T-helper 1 cell treated with Interleukin-12 subunit alpha and Interleukin-12 subunit beta and Interleukin-4 antibody, amounts not matched to agents 30 ng/mL and 1 ng/mL, for 36 hours (primary cell): ENCODE results near the gene STAG3. TPM values are rescaled to one million over a fixed set of nuclear protein-coding genes. Genes with fewer than 3 reads are reported as not detected.

Experiments
- intact Hi-C: fragments of 100-400 bp; cut with micrococcal nuclease; formaldehyde crosslinking; loops from one replicate; pipeline ENCODE4 v1.15.1; 2024
- total RNA-seq: library from RNA; stranded (reverse); gene quantifications from 2 replicates; pipeline ENCODE4 v1.2.3, GENCODE V29; 2022

Gene STAG3
- total RNA-seq, 1 donor from 2014 or later = 33.0 TPM

- intact Hi-C loops = no loop called here
Observed at GRCh38 chr7:100153708-100154535, 23.8 kb upstream of the STAG3 start.

- intact Hi-C loops = no loop called here
Observed at GRCh38 chr7:100154651-100155491, 22.8 kb upstream of the STAG3 start.

GRCh38 chr7:100155553-100156317 is 22.0 kb upstream of the STAG3 start:
- intact Hi-C loops = no loop called here

- intact Hi-C loops = no loop called here
Observed at GRCh38 chr7:100156331-100157068, 21.2 kb upstream of the STAG3 start.

DNA sequence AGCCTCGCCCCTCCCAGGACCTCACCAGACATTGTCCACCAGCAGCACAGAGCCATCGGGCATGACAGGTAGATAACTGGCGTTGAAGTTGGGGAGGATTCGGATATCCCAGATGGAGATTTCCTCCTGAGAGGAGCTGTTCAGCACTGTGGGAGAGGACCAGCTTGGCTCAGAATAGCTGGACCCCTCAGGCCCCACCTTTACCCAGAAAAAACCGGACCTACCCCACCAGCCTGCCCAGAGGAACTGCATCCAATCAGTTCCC is 20.7 kb upstream of the STAG3 start:
- intact Hi-C loops = no loop called here

GRCh38 chr7:100157334-100158228 is 20.1 kb upstream of the STAG3 start:
- intact Hi-C loops = loop anchor here (1.0 to 2.0 kb wide), 5 partner anchors 9 to 63 kb away; partner anchors contain the start of genes GPC2, LAMTOR4 and STAG3

DNA sequence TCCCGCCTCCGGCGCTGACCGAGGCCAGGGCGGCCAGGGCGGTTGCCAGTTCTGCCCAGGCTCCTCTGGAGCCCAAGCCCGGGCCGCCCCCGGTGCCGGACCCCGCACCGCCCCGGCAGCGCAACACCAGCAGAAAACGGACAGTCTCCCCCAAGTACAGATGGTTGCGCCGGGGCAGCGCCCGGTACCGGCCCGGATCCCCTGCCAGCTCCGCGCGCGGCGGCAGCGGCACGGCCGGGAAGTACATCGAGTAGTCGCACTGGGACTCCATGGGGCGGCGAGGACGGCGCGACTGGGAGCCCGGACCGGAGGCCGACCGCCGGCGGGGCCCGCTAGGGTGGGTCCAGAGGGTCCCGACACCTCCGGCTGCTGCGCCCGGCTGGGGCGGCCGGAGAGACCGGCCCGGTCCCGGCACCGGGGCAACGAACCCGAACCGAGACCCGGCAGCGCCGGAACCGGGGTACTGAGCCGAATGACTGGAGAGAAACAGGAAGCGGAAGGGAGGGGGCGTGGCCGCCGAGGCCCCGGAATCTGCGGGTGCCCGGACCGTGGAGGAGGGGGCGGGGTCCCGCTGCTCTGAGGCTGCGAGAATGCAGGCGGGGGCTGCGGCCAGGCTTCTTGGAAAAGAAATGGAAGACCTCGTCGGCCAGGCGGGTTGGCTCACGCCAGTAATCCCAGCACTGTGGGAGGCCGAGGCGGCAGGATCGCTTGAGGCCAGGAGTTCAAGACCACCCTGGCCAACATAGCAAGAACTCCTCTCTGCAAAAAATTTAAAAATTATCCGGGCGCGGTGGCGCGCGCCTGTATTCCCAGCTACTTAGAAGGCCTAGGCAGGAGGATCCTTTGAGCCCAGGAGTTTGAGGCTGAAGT is 19.3 kb upstream of the STAG3 start, which contains the start of gene TRAPPC14:
Gene TRAPPC14 (minus strand): TSS at position 495 of the 870 bp plus-strand sequence. CDS start 224 bp downstream, at position 271.
- intact Hi-C loops = loop anchor here (1.0 to 2.0 kb wide), 5 partner anchors 8 to 62 kb away; partner anchors contain the start of genes GPC2, LAMTOR4 and STAG3

DNA sequence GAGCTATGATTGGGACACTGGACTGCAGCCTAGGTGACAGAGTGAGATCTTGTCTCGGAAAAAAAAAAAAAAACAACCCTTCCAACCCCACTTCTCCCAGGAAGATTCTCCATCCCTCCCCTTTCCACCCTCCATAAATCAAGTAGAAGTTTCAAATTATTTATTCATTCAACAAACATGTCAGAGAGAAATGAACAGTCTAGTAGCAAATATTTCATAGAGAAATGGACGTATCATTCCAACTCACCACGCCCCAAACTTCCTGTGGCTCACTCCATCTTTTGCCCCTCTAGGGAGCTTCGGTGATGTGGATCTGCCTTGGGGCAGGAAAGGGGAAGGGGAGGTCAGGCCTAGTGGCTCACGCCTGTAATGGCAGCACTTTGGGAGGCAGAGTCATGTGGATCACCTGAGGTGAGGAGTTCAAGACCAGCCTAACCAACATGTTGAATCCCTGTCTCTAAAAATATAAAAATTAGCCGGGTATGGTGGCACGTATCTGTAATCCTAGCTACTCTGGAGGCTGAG is 18.6 kb upstream of the STAG3 start:
- intact Hi-C loops = loop anchor here (2.0 kb wide), 2 partner anchors 50 to 62 kb away; no protein-coding TSS in a partner anchor

DNA sequence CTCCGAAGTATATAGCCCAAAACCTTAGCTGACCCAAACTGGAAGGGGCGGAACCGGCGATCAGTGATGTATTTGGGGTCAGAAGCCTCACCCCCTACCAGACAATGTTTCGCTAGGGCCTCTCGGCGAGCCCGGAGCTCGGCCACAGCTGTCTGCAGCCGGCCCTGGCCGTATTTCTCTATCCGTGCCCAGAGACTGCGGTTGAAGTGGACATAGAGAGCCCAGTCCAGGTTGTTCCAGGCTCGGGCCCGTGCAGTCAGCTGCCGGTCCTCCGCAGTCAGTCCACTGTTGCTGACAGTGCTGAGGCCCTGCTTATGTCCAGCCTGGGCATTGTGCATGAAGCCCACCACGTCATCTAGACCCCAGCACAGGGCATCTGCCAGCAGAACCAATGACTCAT is 17.7 kb upstream of the STAG3 start:
- intact Hi-C loops = no loop called here

DNA sequence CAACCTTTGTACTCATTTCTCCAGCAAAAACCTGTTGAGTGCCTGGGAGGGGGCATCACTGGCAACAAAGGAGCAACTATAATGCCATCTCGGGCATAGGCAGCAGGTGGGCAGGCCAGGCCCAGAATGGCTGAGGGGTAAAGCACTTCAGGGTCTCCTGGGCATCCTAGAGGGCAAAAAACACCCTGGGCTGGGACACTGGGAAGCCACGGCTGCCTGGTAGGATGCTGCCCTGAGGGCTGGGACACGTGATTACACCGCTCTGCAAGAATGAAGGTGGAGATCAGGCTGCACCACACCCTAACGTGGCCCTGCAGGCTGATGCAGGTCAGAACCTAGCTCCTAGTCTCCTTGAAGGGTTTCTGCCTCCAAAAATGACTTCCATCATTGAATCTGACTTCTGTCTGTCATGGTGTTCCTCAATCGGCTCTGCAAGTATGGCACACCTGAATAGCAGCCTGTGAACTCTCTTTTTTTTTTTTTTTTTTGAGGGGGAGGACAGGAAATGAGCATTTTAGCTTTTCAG is 14.6 kb upstream of the STAG3 start:
- intact Hi-C loops = no loop called here

GRCh38 chr7:100163871-100164270 is 13.8 kb upstream of the STAG3 start:
- intact Hi-C loops = no loop called here

DNA sequence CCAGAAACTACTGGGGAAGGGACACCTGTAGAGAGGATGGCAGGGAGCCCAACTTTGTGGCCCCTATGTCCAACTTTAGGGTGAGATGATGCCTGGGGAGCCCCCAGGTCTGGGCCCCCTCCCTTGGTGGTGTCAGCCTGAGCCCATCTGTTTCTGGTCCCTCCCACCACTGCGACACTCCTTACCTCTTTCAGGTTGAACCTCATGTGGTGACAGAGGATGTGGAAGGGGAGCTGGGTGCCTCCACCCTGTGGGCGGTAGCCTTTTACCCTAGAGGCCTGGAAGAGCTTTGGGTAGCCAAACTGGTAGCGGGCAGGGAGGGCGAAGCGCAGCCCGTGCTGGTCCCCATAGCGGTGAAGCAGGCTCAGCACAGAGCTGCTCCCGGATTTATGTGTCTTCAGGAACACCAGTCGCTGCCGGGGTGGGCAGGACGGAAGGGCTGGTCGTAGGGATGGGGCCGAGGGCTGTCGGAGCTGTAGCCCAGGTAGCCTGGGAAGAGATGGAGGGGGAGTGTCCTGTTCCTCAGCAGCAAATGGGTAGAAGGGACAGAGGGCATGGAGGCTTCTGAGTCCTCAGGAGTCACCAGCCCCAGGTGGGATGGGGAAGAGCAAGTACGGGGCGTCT is 11.3 kb upstream of the STAG3 start:
- intact Hi-C loops = loop anchor here (1.0 kb wide), 1 partner anchor 8 kb away; the partner anchor contains the start of gene TRAPPC14

- intact Hi-C loops = loop anchor here (1.0 kb wide), 1 partner anchor 9 kb away; the partner anchor contains the start of gene TRAPPC14
Observed at GRCh38 chr7:100166970-100167911, 10.5 kb upstream of the STAG3 start.

DNA sequence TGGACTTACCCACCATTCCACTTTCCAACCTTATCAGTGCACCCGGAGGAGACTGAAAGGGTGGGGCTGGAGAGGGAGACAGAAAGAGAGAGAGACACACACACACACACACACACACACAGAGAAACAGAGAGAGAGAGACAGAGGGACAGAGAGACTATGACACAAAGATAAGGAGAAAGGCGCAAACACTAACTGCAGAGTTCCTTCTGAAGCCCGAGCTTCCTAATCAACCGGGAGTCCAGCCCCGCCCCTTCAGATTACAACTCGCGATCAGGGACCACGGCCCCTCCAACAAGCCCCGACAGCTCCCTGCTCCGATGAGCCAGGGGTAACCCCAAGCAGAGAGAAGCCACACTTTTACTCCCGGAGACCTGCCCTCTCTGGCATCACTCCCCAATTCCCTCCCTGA is 9.8 kb upstream of the STAG3 start:
- intact Hi-C loops = loop anchor here (1.0 to 2.0 kb wide), 2 partner anchors 9 to 41 kb away; partner anchors contain the start of genes GPC2 and STAG3

DNA sequence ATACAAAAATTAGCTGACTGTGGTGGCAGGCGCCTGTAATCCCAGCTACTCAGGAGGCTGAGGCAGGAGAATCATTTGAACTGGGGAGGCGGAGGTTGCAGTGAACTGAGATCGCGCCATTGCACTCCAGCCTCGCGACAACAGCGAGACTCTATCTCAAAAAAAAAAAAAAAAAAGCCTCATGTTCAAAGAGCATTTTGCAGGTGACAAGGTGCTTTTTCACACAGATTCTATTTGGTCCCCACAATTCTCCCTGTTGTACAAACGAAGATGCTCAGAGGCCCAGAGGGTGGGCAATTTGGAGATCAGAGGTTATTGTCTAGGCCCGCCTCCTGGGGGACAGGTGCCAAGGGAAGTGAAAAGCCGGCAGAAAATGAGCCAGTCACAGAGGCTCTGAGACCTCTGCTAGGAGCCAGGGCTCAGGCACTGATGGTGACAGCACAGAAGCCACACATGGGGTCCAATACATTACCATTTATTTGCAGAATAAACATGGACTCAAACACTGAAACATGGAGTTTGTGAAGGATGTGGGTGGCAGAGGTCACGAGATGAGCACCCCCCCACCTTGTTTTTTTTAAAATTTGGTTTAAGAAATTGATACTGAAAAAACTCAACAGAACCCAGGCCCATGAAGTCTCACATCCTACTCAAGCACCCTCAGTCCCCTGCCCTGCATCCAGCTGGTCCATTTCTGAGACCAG is 8.4 kb upstream of the STAG3 start:
- intact Hi-C loops = loop anchor here (2.0 kb wide), 1 partner anchor 40 kb away; no protein-coding TSS in a partner anchor
